Measurements from ENCODE around the gene NVL. TPM values are rescaled to one million over a fixed set of nuclear protein-coding genes. Genes with fewer than 3 reads are reported as not detected.

The NVL gene
- total RNA-seq, 1 donor from 2014 or later = 101 TPM

DNA sequence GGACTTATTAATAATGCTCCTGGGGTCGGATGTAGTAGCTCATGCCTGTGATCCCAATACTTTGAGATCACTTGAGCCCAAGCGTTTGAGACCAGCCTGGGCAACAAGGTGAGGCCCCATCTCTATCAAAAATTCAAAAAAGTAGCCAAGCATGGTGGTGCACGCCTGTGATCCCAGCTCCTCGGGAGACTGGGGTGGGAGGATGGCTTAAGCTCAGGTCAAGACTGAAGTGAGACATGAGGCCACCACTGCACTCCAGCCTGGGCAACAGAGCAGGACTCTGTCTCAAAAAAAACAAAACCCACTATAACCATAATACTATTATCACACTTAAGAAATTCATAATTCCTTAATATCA lies 148.5 kb downstream of the NVL start:
- Histone ChIP-seq H3K4me3 (no peak overlapping the region), H3K4me2 (no peak overlapping the region), H3K27me3 (no peaks in the 10 kb centered on the region), H3K27ac (no peak overlapping the region), H3K36me3 (no peaks in the 10 kb centered on the region), H3K4me1 (peaks cover 6% of the 10 kb centered on the region), H3K79me2 (ENCODE audit: low read depth) (peaks cover 30% of the 10 kb centered on the region), H4K20me1 (ENCODE audit: low read depth) (no peaks in the 10 kb centered on the region), H3K9me3 (ENCODE audit: low read depth) (no peaks in the 10 kb centered on the region), H3K9ac (no peak overlapping the region), H3F3A (ENCODE audit: low read depth) (peaks cover 21% of the 10 kb centered on the region), H2AFZ (replicated peaks) (no peak overlapping the region)
- Mint-ChIP-seq H3K27me3 (ENCODE audit: insufficient read depth, low read depth) (peaks cover 8% of the 10 kb centered on the region), H3K27ac (no peak overlapping the region), H3K36me3 (peaks cover 14% of the 10 kb centered on the region), H3K4me1 (peaks cover 20% of the 10 kb centered on the region), H3K4me3 (peak overlapping the region; percentile 80), H3K9me3 (peaks cover 3% of the 10 kb centered on the region)
- TF ChIP-seq EZH2phosphoT487 (IDR thresholded peaks at IDR 0.05) (no peak), EZH2 (IDR thresholded peaks at IDR 0.05) (no peak)
- TF ChIP-seq, protein P1, sequence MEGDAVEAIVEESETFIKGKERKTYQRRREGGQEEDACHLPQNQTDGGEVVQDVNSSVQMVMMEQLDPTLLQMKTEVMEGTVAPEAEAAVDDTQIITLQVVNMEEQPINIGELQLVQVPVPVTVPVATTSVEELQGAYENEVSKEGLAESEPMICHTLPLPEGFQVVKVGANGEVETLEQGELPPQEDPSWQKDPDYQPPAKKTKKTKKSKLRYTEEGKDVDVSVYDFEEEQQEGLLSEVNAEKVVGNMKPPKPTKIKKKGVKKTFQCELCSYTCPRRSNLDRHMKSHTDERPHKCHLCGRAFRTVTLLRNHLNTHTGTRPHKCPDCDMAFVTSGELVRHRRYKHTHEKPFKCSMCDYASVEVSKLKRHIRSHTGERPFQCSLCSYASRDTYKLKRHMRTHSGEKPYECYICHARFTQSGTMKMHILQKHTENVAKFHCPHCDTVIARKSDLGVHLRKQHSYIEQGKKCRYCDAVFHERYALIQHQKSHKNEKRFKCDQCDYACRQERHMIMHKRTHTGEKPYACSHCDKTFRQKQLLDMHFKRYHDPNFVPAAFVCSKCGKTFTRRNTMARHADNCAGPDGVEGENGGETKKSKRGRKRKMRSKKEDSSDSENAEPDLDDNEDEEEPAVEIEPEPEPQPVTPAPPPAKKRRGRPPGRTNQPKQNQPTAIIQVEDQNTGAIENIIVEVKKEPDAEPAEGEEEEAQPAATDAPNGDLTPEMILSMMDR (IDR thresholded peaks at IDR 0.05) = no peak
- DNase-seq (ENCODE audit: low spot score) = no peak

DNA sequence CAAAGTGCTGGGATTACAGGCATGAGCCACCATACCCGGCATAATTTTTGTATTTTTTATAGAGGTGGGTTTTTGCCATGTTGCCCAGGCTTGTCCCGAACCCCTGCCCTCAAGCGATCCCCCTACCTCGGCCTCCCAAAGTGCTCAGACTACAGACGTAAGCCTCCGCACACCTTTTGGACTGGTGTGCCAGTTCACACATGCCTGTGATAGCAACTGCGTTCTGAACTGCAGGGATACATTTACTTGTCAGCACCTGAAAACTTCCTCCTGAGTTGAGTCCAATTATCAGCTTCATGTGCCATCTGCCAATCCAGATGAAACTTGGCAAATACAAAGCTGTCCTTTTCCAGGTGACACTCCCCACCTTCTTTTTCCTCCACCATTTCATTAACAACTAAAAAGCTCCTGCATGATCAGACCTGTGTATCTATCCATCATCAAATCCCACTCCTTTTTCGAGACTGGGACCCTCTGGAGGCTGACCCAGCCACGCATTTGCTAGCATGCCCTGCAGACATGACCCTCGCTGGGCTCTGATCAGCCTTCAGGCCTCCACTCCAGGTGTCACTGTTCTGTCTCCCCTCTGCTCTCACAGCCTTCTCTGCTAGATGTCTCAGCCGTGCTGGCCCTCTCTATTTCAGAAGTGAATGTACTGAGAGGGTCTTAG lies 149.1 kb downstream of the NVL start:
- Histone ChIP-seq H3K4me1 (peaks cover 6% of the 10 kb centered on the region), H3K9ac (no peak overlapping the region), H2AFZ (replicated peaks) (no peak overlapping the region), H3K79me2 (ENCODE audit: low read depth) (peaks cover 25% of the 10 kb centered on the region), H3K9me3 (ENCODE audit: low read depth) (no peaks in the 10 kb centered on the region), H3F3A (ENCODE audit: low read depth) (peaks cover 21% of the 10 kb centered on the region), H3K27me3 (no peaks in the 10 kb centered on the region), H3K27ac (no peak overlapping the region), H3K36me3 (no peaks in the 10 kb centered on the region), H3K4me2 (no peak overlapping the region), H4K20me1 (ENCODE audit: low read depth) (no peaks in the 10 kb centered on the region), H3K4me3 (no peak overlapping the region)
- Mint-ChIP-seq H3K27me3 (ENCODE audit: insufficient read depth, low read depth) (peaks cover 8% of the 10 kb centered on the region), H3K36me3 (peaks cover 12% of the 10 kb centered on the region), H3K9me3 (peaks cover 3% of the 10 kb centered on the region), H3K4me3 (no peak overlapping the region), H3K27ac (no peak overlapping the region), H3K4me1 (peaks cover 22% of the 10 kb centered on the region)
- TF ChIP-seq EZH2 (IDR thresholded peaks at IDR 0.05) (no peak), EZH2phosphoT487 (IDR thresholded peaks at IDR 0.05) (no peak)
- DNase-seq (ENCODE audit: low spot score) = no peak

DNA sequence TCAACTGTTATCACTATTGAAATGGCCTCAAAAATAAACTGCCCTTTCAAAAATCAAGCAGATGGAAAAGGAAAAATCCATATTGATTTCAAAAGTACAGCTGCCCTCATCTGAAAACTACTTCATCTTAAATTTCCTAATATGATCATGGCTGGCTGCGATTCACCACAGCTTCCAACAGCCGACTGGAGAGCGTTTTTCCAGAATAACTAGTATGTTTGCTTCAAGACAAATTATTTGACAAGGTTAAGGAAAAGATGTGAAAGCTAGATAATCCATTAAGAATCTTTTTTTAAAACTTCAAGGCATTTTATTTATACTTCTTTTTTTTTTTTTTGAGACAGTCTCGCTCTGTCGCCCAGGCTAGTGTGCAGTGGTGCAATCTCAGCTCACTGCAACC lies 151.1 kb downstream of the NVL start:
- Histone ChIP-seq H3K79me2 (ENCODE audit: low read depth) (peaks cover 5% of the 10 kb centered on the region), H3K27ac (no peak overlapping the region), H3K4me3 (no peak overlapping the region), H3K27me3 (peaks cover 10% of the 10 kb centered on the region), H3K36me3 (no peaks in the 10 kb centered on the region), H3K4me2 (no peak overlapping the region), H3K9me3 (ENCODE audit: low read depth) (no peaks in the 10 kb centered on the region), H3K4me1 (peaks cover 6% of the 10 kb centered on the region), H2AFZ (replicated peaks) (no peak overlapping the region), H4K20me1 (ENCODE audit: low read depth) (no peaks in the 10 kb centered on the region), H3K9ac (no peak overlapping the region), H3F3A (ENCODE audit: low read depth) (peaks cover 19% of the 10 kb centered on the region)
- TF ChIP-seq EZH2 (IDR thresholded peaks at IDR 0.05) = no peak
- TF ChIP-seq EZH2phosphoT487 (IDR thresholded peaks at IDR 0.05) = no peak
- TF ChIP-seq, protein P1 (IDR thresholded peaks at IDR 0.05) = no peak
- Mint-ChIP-seq H3K4me1 (peaks cover 17% of the 10 kb centered on the region), H3K4me3 (no peak overlapping the region), H3K9me3 (no peaks in the 10 kb centered on the region), H3K27ac (no peak overlapping the region), H3K36me3 (no peaks in the 10 kb centered on the region), H3K27me3 (ENCODE audit: insufficient read depth, low read depth) (peaks cover 4% of the 10 kb centered on the region)
- no peak for DNase-seq (ENCODE audit: low spot score)

DNA sequence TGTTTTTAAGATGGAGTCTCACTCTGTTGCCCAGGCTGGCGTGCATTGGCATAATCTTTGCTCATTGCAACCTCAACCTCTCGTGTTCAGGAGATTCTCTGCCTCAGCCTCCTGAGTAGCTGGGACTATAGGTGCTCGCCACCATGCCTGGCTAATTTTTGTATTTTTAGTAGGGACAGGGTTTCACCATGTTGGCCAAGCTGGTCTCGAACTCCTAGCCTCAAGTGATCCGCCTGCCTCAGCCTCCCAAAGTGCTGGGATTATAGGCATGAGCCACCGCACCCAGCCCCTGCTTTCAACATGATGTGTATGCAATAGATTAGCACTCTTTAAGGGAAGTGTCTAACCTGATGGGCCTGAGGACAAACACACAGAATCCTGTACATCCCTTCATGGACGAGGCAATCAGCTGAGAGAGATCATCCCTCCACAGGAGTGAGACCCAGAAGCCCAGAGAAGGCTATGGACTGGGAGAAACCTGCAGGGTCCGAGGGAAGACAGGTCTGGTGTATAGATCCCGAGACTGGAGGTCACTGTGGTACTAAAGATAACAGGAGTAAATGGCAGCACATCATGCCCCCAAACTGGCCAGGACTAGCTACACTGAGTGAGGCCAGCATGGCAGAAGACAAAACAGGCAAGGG lies 152.5 kb downstream of the NVL start:
- Mint-ChIP-seq H3K4me3 (no peak overlapping the region), H3K9me3 (no peaks in the 10 kb centered on the region), H3K36me3 (no peaks in the 10 kb centered on the region), H3K4me1 (peaks cover 15% of the 10 kb centered on the region), H3K27ac (no peak overlapping the region), H3K27me3 (ENCODE audit: insufficient read depth, low read depth) (peaks cover 4% of the 10 kb centered on the region)
- Histone ChIP-seq H3K4me2 (no peak overlapping the region), H3K36me3 (no peaks in the 10 kb centered on the region), H4K20me1 (ENCODE audit: low read depth) (no peaks in the 10 kb centered on the region), H3K4me3 (no peak overlapping the region), H3K79me2 (ENCODE audit: low read depth) (no peaks in the 10 kb centered on the region), H3K4me1 (peaks cover 5% of the 10 kb centered on the region), H3K27ac (no peak overlapping the region), H3K27me3 (peaks cover 10% of the 10 kb centered on the region), H3K9me3 (ENCODE audit: low read depth) (no peaks in the 10 kb centered on the region), H3F3A (ENCODE audit: low read depth) (peaks cover 9% of the 10 kb centered on the region), H2AFZ (replicated peaks) (no peak overlapping the region), H3K9ac (no peak overlapping the region)
- TF ChIP-seq, protein P1 (IDR thresholded peaks at IDR 0.05) = no peak
- no peak for TF ChIP-seq EZH2phosphoT487 (IDR thresholded peaks at IDR 0.05)
- TF ChIP-seq EZH2 (IDR thresholded peaks at IDR 0.05) = no peak
- no peak for DNase-seq (ENCODE audit: low spot score)

Data from neural progenitor cell (in vitro differentiated cells).